Stomach (tissue), 9 donors: Measurements from ENCODE around the gene F2RL2. TPM values are rescaled to one million over a fixed set of nuclear protein-coding genes. Genes with fewer than 3 reads are reported as not detected.
A peak's percentile ranks its signal among the peaks of the same experiment; 100 is the strongest.

ENCODE experiments used
- DNase-seq, 2 donors: peaks; one replicate each; pipeline versions ENCODE4 v3.0.0 to v3.0.0-alpha.2; 2013 to 2019
- H3K27ac ChIP-seq, 5 donors: fragments of 200-600 bp in 4 of 5; sonication (generic) in 4 of 5; one replicate each; pipeline ENCODE4 v1.5.1; 2013 to 2019; ENCODE audit warnings: mild to moderate bottlenecking in 1 of 5, moderate library complexity in 1 of 5
- H3K27me3 ChIP-seq, 3 donors: fragments of 200-600 bp; sonication (generic); one replicate each; pipeline ENCODE4 v1.5.1; 2017 to 2019; ENCODE audit warnings: mixed run types in 1 of 3
- H3K36me3 ChIP-seq, 4 donors: fragments of 200-600 bp; sonication (generic); 1 replicate in 3 of 4; 2 replicates in 1 of 4; pipeline ENCODE4 v1.5.1; 2016 to 2019
- H3K4me1 ChIP-seq, 4 donors: fragments of 200-600 bp; sonication (generic); one replicate each; pipeline ENCODE4 v1.5.1; 2016 to 2019
- H3K4me3 ChIP-seq, 4 donors: fragments of 200-600 bp; sonication (generic) in 3 of 4; one replicate each; pipeline ENCODE4 v1.5.1; 2016 to 2019; ENCODE audit warnings: mild to moderate bottlenecking in 1 of 4
- H3K9me3 ChIP-seq, 4 donors: fragments of 200-600 bp; sonication (generic); one replicate each; pipeline ENCODE4 v1.5.1; 2016 to 2019
- EP300 ChIP-seq: sonication (generic); formaldehyde crosslinking; IDR thresholded peaks from one replicate; pipeline ENCODE4 v1.6.1; 2017; ENCODE audit warnings: antibody characterized with exemption
- POLR2A ChIP-seq, 4 donors: fragments of 450-650 bp; IDR thresholded peaks; one replicate each; pipeline ENCODE4 v1.6.1; 2016; ENCODE audit warnings: antibody characterized with exemption in 4 of 4, control low read depth in 2 of 4, mild to moderate bottlenecking in 1 of 4, moderate library complexity in 1 of 4
- POLR2AphosphoS5 ChIP-seq, 3 donors: sonication (generic); formaldehyde crosslinking; IDR thresholded peaks; one replicate each; pipeline ENCODE4 v1.6.1; 2016; ENCODE audit warnings: antibody characterized with exemption in 3 of 3
- WGBS, 5 donors: extraction: QIAGEN DNeasy Blood & Tissue Kit in 3 of 5; methylation state at CpG; one replicate each; pipeline versions ENCODE4 v1.1.5 to v1.1.7; 2013 to 2018; 5-methylcytosine and 5-hydroxymethylcytosine counted together
- intact Hi-C: fragments of 100-400 bp; cut with DNase I; formaldehyde crosslinking; loops from one replicate; pipeline ENCODE4 v1.15.1; 2023; ENCODE audit warnings: low total_unique reads
- polyA plus RNA-seq, 3 donors: library from polyadenylated mRNA; stranded (reverse); fragments of 200-250 nt; gene quantifications; one replicate each; pipeline ENCODE4 v1.2.3, GENCODE V29; 2013
- total RNA-seq, 5 donors: library from RNA; depleted of rRNA; stranded (reverse); fragments of >200 nt; gene quantifications; one replicate each; pipeline versions ENCODE4 v1.1.0 to v1.2.3, GENCODE V29; 2014 to 2016
- TF ChIP-seq, protein P1 (sequence below), 7 experiments: fragments of 450-650 bp in 4 of 7; fragments of 200-600 bp in 3 of 7; sonication (generic) in 3 of 7; IDR thresholded peaks; one replicate each; pipeline ENCODE4 v1.5.1; 2016 to 2019; ENCODE audit warnings: antibody characterized with exemption in 7 of 7, control low read depth in 2 of 7, mild to moderate bottlenecking in 1 of 7
- donor health status: healthy with polysubstance abuse.
- donor health status: Bipolar disorder and iron deficiency.
- donor health status: healthy.

F2RL2 gene
- total and polyA plus RNA-seq, 8 donors: 0.29 to 4.6 (median 0.81) TPM; not detected in 1

DNA sequence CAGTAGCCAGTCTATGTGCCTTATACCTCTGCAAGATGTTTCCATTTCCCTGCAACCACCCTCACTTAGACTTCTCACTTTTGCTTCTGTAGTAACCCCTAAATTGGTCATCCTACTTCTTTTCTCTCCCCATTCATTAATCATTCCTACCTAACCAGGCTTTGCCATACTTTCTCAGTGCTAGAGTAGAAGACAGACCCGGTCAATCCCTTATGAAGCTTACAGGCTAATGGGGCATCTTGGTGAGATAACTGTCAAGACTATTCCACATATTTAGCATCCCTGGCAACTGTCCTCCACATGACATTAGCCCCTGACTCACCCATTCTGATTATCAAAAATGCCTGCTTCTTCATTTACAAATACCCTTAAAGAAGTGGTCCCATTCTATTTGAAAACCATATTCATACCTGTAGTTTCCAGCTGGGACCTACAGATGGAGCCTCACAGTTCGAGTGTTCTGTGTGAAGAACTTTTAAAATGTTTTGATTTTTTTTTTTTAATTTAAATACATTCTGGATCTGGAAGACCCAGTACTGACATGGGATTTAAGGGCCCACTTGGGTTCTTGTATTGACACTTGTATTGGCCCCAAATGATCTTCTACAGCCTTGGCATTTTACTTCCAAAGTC lies 21.0 kb downstream of the F2RL2 start:
- no peaks in the 10 kb centered on the region for H3K9me3 ChIP-seq
- no peak for DNase-seq
- no peak overlapping the region for H3K4me3 ChIP-seq
- TF ChIP-seq POLR2A (IDR thresholded peaks at IDR 0.05) (no peak), POLR2AphosphoS5 (IDR thresholded peaks at IDR 0.05) (no peak), EP300 (no peak)
- TF ChIP-seq, protein P1, sequence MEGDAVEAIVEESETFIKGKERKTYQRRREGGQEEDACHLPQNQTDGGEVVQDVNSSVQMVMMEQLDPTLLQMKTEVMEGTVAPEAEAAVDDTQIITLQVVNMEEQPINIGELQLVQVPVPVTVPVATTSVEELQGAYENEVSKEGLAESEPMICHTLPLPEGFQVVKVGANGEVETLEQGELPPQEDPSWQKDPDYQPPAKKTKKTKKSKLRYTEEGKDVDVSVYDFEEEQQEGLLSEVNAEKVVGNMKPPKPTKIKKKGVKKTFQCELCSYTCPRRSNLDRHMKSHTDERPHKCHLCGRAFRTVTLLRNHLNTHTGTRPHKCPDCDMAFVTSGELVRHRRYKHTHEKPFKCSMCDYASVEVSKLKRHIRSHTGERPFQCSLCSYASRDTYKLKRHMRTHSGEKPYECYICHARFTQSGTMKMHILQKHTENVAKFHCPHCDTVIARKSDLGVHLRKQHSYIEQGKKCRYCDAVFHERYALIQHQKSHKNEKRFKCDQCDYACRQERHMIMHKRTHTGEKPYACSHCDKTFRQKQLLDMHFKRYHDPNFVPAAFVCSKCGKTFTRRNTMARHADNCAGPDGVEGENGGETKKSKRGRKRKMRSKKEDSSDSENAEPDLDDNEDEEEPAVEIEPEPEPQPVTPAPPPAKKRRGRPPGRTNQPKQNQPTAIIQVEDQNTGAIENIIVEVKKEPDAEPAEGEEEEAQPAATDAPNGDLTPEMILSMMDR (IDR thresholded peaks at IDR 0.05): no peak
- H3K27me3 ChIP-seq: no peaks in the 10 kb centered on the region
- whole genome bisulfite sequencing, 5 donors: 82 to 88% (median 85%) methylated on average over 2 of the region's 2 CpGs
- intact Hi-C loops: loop anchor here (5.0 kb wide), 1 partner anchor 175 kb away; no protein-coding TSS in a partner anchor
- H3K36me3 ChIP-seq: peaks cover 0 to 40% (median 20%) of the 10 kb centered on the region in 4 donors
- peaks cover 0 to 3% (median 0%) of the 10 kb centered on the region in 4 donors for H3K4me1 ChIP-seq
- no peak overlapping the region for H3K27ac ChIP-seq

DNA sequence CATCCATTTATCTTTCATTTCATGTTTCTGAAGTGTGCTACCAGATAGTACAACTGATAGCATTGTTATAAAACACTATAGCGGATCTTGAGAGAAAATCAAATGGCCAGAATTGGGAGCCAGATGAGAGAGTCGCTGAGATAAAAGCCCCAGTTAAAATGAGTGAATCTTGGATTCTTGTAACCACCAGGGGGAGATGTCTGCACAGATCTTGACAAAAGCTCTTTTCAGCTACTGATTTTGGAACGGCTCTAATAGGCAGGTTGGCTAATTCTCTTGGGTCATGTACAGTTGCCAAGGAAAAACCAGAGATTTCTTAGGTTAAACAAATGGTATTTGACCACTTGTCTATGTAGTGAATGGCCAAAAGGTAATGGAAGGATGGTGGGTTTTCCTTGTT lies 21.7 kb downstream of the F2RL2 start:
- Histone ChIP-seq H3K27me3 (no peaks in the 10 kb centered on the region), H3K9me3 (no peaks in the 10 kb centered on the region), H3K36me3 (peaks cover 0 to 43% (median 23%) of the 10 kb centered on the region in 4 donors), H3K27ac (no peak overlapping the region), H3K4me1 (no peaks in the 10 kb centered on the region), H3K4me3 (no peak overlapping the region)
- TF ChIP-seq POLR2AphosphoS5 (IDR thresholded peaks at IDR 0.05) (peak in 1 of 3 donors; percentile 16), EP300 (no peak), POLR2A (IDR thresholded peaks at IDR 0.05) (no peak)
- TF ChIP-seq, protein P1 (IDR thresholded peaks at IDR 0.05): peak in 5 of 7 experiments; percentile 48 to 66 (median 60)
- 23 to 28% (median 24%) methylated on average over 3 of the region's 3 CpGs for WGBS, 5 donors
- intact Hi-C loops: loop anchor here (5.0 kb wide), 1 partner anchor 176 kb away; no protein-coding TSS in a partner anchor
- peak in 1 of 2 donors; percentile 80 for DNase-seq

DNA sequence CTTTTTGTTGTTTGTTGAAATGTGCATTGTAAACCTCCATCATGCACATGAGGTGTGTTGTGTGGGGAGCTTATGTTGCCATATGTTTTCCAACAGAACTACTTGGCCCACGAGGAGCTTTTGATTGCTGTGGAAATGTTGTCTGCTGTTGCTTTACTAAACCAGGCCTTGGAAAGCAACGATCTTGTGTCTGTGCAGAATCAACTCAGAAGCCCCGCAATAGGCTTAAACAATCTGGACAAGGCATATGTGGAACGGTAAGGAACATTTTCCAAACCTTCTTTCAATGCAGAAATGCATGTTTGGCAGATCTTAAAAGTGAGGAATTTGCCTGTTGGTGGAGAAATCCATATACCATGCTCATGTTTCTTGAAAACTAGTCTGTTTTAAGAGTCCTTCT lies 22.5 kb downstream of the F2RL2 start:
- Histone ChIP-seq H3K9me3 (no peaks in the 10 kb centered on the region), H3K4me1 (no peaks in the 10 kb centered on the region), H3K36me3 (peaks cover 0 to 47% (median 23%) of the 10 kb centered on the region in 4 donors), H3K4me3 (no peak overlapping the region), H3K27me3 (no peaks in the 10 kb centered on the region), H3K27ac (no peak overlapping the region)
- WGBS, 5 donors: 63 to 76% (median 73%) methylated on average over 4 of the region's 4 CpGs
- TF ChIP-seq POLR2AphosphoS5 (IDR thresholded peaks at IDR 0.05) (no peak), POLR2A (IDR thresholded peaks at IDR 0.05) (no peak), EP300 (no peak)
- TF ChIP-seq, protein P1 (IDR thresholded peaks at IDR 0.05): no peak
- intact Hi-C loops: loop anchor here (5.0 kb wide), 1 partner anchor 177 kb away; no protein-coding TSS in a partner anchor
- no peak for DNase-seq

DNA sequence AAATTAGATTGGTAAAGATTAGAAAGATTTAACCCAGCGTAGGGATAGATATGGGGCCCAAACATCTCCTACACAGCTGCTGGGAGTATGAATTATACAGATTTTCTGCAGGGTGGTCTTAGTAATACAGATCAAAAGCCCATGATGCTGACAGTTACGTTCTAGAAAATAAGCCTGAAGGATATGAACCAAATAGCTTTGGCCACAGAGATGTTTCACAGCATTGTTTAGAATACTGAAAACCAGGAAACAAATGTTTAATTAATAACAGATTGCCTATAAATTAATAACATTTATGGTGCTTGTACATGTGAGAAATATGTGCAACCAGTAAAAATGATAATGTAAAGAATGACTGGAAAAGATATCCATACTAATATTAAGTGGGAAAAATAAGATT lies 24.7 kb downstream of the F2RL2 start:
- H3K9me3 ChIP-seq: no peaks in the 10 kb centered on the region
- no peak for DNase-seq
- no peak overlapping the region for H3K27ac ChIP-seq
- WGBS, 5 donors: 86 to 91% (median 89%) methylated on average over 2 of the region's 2 CpGs
- H3K4me3 ChIP-seq: no peak overlapping the region
- H3K27me3 ChIP-seq: no peaks in the 10 kb centered on the region
- H3K36me3 ChIP-seq: peaks cover 0 to 49% (median 24%) of the 10 kb centered on the region in 4 donors
- TF ChIP-seq EP300 (no peak), POLR2AphosphoS5 (IDR thresholded peaks at IDR 0.05) (no peak), POLR2A (IDR thresholded peaks at IDR 0.05) (no peak)
- TF ChIP-seq, protein P1 (IDR thresholded peaks at IDR 0.05): no peak
- H3K4me1 ChIP-seq: no peaks in the 10 kb centered on the region
- intact Hi-C loops: no loop called here
